K562 (cell line): ENCODE results near the gene METTL21C. TPM values are rescaled to one million over a fixed set of nuclear protein-coding genes. Genes with fewer than 3 reads are reported as not detected.

Source experiments
- E2F5 ChIP-seq: sonication (generic); formaldehyde crosslinking; IDR thresholded peaks from 2 replicates; pipeline ENCODE4 v1.8.0; 2022; ENCODE audit warnings: mild to moderate bottlenecking, missing genetic modification reagents
- GABPB1 ChIP-seq: sonication (generic); formaldehyde crosslinking; IDR thresholded peaks from 2 replicates; pipeline ENCODE4 v1.8.0; 2022; ENCODE audit warnings: mild to moderate bottlenecking, missing genetic modification reagents
- HDAC2 ChIP-seq: fragments of 450-650 bp; IDR thresholded peaks from 2 replicates; pipeline ENCODE4 v1.6.1; 2016; ENCODE audit warnings: mild to moderate bottlenecking
- LCOR ChIP-seq: sonication (generic); formaldehyde crosslinking; IDR thresholded peaks from 2 replicates; pipeline ENCODE4 v1.8.0; 2022; ENCODE audit warnings: mild to moderate bottlenecking, missing genetic modification reagents
- NBN ChIP-seq: fragments of 450-650 bp; IDR thresholded peaks from 2 replicates; pipeline ENCODE4 v1.6.1; 2016; ENCODE audit warnings: low read depth, mild to moderate bottlenecking
- NONO ChIP-seq, 2 experiments: fragments of 200-400 bp in 1 of 2; fragments of 450-650 bp in 1 of 2; formaldehyde crosslinking in 1 of 2; IDR thresholded peaks; 2 replicates each; pipeline ENCODE4 v1.6.1; 2017; ENCODE audit warnings: low read depth in 2 of 2, mild to moderate bottlenecking in 2 of 2, moderate library complexity in 2 of 2, low read length in 1 of 2
- RBM17 ChIP-seq: fragments of 200-400 bp; formaldehyde crosslinking; IDR thresholded peaks from 2 replicates; pipeline ENCODE4 v1.6.1; 2017; ENCODE audit warnings: low read depth, mild to moderate bottlenecking, low read length, borderline replicate concordance
- SIRT6 ChIP-seq: IDR thresholded peaks from one replicate; pipeline ENCODE4 v1.6.1; 2012; ENCODE audit warnings: low read depth, mild to moderate bottlenecking, control low read depth, inconsistent platforms, low read length, moderate library complexity
- SOX6 ChIP-seq: fragments of 450-650 bp; IDR thresholded peaks from 2 replicates; pipeline ENCODE4 v1.6.1; 2014; ENCODE audit warnings: mild to moderate bottlenecking
- STAT6 ChIP-seq: sonication (generic); formaldehyde crosslinking; IDR thresholded peaks from 2 replicates; pipeline ENCODE4 v1.8.1; 2023; ENCODE audit warnings: mild to moderate bottlenecking, missing genetic modification reagents
- SUPT5H ChIP-seq: fragments of 450-650 bp; IDR thresholded peaks from 2 replicates; pipeline ENCODE4 v1.6.1; 2016
- ZBTB40 ChIP-seq, 2 experiments: fragments of 450-650 bp in 1 of 2; sonication (generic) in 1 of 2; formaldehyde crosslinking in 1 of 2; IDR thresholded peaks; 2 replicates each; pipeline versions ENCODE4 v1.7.1 to v1.9.0; 2016 to 2022; ENCODE audit warnings: inconsistent platforms in 1 of 2, mild to moderate bottlenecking in 1 of 2, missing genetic modification reagents in 1 of 2
- ZKSCAN1 ChIP-seq: fragments of 150-350 bp; IDR thresholded peaks from 2 replicates; pipeline ENCODE4 v1.6.1; 2016; ENCODE audit warnings: low read depth, low read length
- ZNF511 ChIP-seq: sonication (generic); formaldehyde crosslinking; IDR thresholded peaks from 2 replicates; pipeline ENCODE4 v1.8.0; 2022; ENCODE audit warnings: mild to moderate bottlenecking, missing genetic modification reagents
- polyA plus RNA-seq, 8 experiments: library from polyadenylated mRNA; depleted of rRNA in 4 of 8; stranded (reverse) in 5 of 8; unstranded in 3 of 8; fragments of >200 nt; fragmentation: Nextera tagmentation in 2 of 8; fragmentation: Illumina TruSeq in 1 of 8; extraction: Ambion mirVana in 2 of 8; extraction: Trizol in 1 of 8; gene quantifications; 2 replicates each; pipeline versions ENCODE4 v1.2.1 to v1.2.3, GENCODE V29; 2011 to 2014; ENCODE audit warnings: inconsistent platforms in 1 of 8, missing spikeins in 1 of 8
- total RNA-seq, 7 experiments: library from RNA; depleted of rRNA in 6 of 7; stranded (reverse); fragments of >200 nt in 6 of 7; fragmentation: Illumina TruSeq in 2 of 7; extraction: Trizol in 2 of 7; gene quantifications; 2 replicates each; pipeline versions ENCODE4 v1.2.1 to v1.2.3, GENCODE V29; 2011 to 2021; ENCODE audit warnings: low replicate concordance in 1 of 7

The METTL21C gene
- total and polyA plus RNA-seq, 9 of the 15 experiments (the other 6 are each of a cell fraction or from before 2014, with no cell fraction given) = not detected

- TF ChIP-seq ZBTB40 (IDR thresholded peaks at IDR 0.05) = 0 out of 2 replicates have a peak, but pooled peaks have one; percentile 11
- no peak for TF ChIP-seq ZBTB40 (CRISPR knock-in tag; IDR thresholded peaks at IDR 0.05)
- TF ChIP-seq ZKSCAN1 = no peak
- TF ChIP-seq SUPT5H = no peak
- TF ChIP-seq RBM17 = no peak
- TF ChIP-seq SOX6 = peak; percentile 80
- TF ChIP-seq HDAC2 = peak; percentile 58; the same call in 1 of the 2 replicates
- TF ChIP-seq NBN = 0 out of 2 replicates have a peak, but pooled peaks have one; percentile 21
- no peak for TF ChIP-seq GABPB1 (CRISPR knock-in tag)
- no peak for TF ChIP-seq LCOR (CRISPR knock-in tag)
- no peak for TF ChIP-seq SIRT6
- no peak for TF ChIP-seq STAT6
- TF ChIP-seq ZNF511 = no peak
- TF ChIP-seq NONO (IDR thresholded peaks at IDR 0.05; ENCODE audit: low read depth in 2 of 2, low read length in 1 of 2) = no peak
- TF ChIP-seq E2F5 = no peak
These were observed 24.7 kb downstream of the METTL21C start (continued) for GRCh38 chr13:102670130-102670529.
